Natural killer cell (primary cell): ENCODE data around the gene GABRB3. TPM values are rescaled to one million over a fixed set of nuclear protein-coding genes. Genes with fewer than 3 reads are reported as not detected.

ENCODE experiments used
- ATAC-seq, 3 donors: fragments of 150-1000 bp in 2 of 3; fragments of 200-7000 bp in 1 of 3; cut with Tn5 transposase; 1 replicate in 1 of 3; 2 replicates in 2 of 3; pipeline ENCODE4 v1.10.0; 2021; ENCODE audit warnings: mild to moderate bottlenecking in 2 of 3, moderate library complexity in 2 of 3
- DNase-seq, 2 donors: peaks; one replicate each; pipeline versions ENCODE4 v3.0.0 to v3.0.0-alpha.2; 2013 to 2021; ENCODE audit warnings: mixed read lengths in 1 of 2
- H3K27ac ChIP-seq: one replicate; pipeline ENCODE4 v1.5.1; 2013; ENCODE audit warnings: mild to moderate bottlenecking, low read length
- H3K27me3 ChIP-seq: one replicate; pipeline ENCODE4 v1.6.1; 2013; ENCODE audit warnings: low read length; ENCODE audit not compliant: control insufficient read depth, insufficient read depth
- H3K36me3 ChIP-seq: one replicate; pipeline ENCODE4 v1.6.1; 2013; ENCODE audit warnings: low read length; ENCODE audit not compliant: control insufficient read depth, insufficient read depth
- H3K4me1 ChIP-seq: one replicate; pipeline ENCODE4 v1.6.1; 2013; ENCODE audit warnings: low read length; ENCODE audit not compliant: control insufficient read depth, insufficient read depth
- H3K4me3 ChIP-seq: one replicate; pipeline ENCODE4 v1.5.1; 2013; ENCODE audit warnings: low read length
- H3K9me3 ChIP-seq: one replicate; pipeline ENCODE4 v1.6.1; 2013; ENCODE audit warnings: low read length; ENCODE audit not compliant: control insufficient read depth, insufficient read depth
- H3K27ac Mint-ChIP-seq, 2 donors: one replicate each; pipeline ENCODE4 v1.8.0; 2022; ENCODE audit warnings: mild to moderate bottlenecking in 2 of 2, mixed read lengths in 2 of 2, moderate library complexity in 1 of 2
- H3K27me3 Mint-ChIP-seq, 2 donors: one replicate each; pipeline ENCODE4 v1.8.0; 2022; ENCODE audit warnings: low read depth in 2 of 2, mixed read lengths in 2 of 2
- H3K36me3 Mint-ChIP-seq: one replicate; pipeline ENCODE4 v1.8.0; 2022; ENCODE audit warnings: mixed read lengths
- H3K4me1 Mint-ChIP-seq, 2 donors: one replicate each; pipeline ENCODE4 v1.8.0; 2022; ENCODE audit warnings: mixed read lengths in 2 of 2
- H3K4me3 Mint-ChIP-seq: one replicate; pipeline ENCODE4 v1.8.0; 2022; ENCODE audit warnings: mild to moderate bottlenecking, moderate library complexity, mixed read lengths
- H3K9me3 Mint-ChIP-seq, 2 donors: one replicate each; pipeline ENCODE4 v1.8.0; 2022; ENCODE audit warnings: mixed read lengths in 2 of 2
- WGBS: methylation state at CpG from one replicate; pipeline ENCODE4 v1.1.7; 2013; ENCODE audit warnings: missing lambda C conversion rate; ENCODE audit not compliant: insufficient coverage; 5-methylcytosine and 5-hydroxymethylcytosine counted together
- intact Hi-C: fragments of 100-400 bp; cut with micrococcal nuclease; formaldehyde crosslinking; loops from one replicate; pipeline ENCODE4 v1.14.2; 2022
- total RNA-seq, 4 donors: library from RNA; stranded (reverse); fragments of 120-200 nt in 1 of 4; gene quantifications; one replicate each; pipeline versions ENCODE4 v1.2.3 to v1.2.4, GENCODE V29; 2013 to 2022
- TF ChIP-seq, protein P1 (sequence below): fragments of 200-600 bp; IDR thresholded peaks from one replicate; pipeline ENCODE4 v1.8.0; 2022; ENCODE audit warnings: antibody characterized with exemption

GABRB3 gene
- total RNA-seq, result not detected
- not detected for total RNA-seq (2013)

DNA sequence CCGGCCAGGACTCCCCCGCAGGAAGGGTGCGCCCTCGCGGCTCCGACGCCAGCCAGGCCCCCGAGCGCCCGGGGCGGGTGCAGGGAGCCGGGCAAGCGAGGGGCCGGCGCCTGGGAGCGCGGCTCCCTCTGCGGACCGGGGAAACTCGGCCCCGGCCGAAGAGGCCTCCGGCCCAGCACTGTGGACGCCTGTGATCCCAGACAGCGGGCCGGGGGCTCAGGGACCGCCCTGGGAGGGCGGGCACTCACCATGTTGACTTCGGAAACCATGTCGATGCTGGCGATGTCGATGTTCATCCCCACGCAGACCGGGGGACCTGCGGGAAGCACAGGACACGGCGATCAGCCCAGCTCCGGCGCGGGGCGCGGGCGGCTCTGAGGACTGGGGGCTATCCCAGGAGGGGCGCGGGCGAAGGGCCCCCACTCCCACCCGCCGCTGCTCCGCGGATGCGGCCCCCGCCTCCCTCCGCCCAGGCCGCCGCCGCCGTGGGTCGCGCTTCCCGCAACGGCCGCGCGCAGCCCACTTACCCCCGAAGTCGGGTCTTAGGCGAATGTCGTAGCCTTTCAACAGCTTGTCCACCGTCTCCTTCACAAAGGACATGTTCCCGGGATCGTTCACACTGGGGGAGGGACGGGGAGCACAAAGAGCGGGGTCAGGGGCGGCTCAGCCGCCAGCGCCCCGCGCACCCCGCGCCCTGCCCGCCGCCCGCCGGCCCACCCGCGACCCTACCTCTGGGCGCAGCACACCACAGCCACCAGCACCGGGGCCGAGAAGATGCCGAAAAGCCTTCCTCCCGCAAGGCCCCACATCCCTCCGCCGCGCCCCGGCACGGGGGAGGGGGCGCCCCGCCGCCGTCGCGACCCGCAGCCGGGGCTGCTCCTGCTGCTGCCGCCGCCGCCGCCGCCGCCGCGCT, at the start of gene GABRB3:
TSS of gene GABRB3 (minus strand) at position 913 of the 913 bp plus-strand sequence.
- Mint-ChIP-seq H3K4me1 (no peaks in the 10 kb centered on the region), H3K4me3 (peak within 1 kb of the TSS; percentile 68), H3K9me3 (peaks cover 2 to 4% of the 10 kb centered on the region in 2 donors), H3K27ac (no peak within 1 kb of the TSS), H3K36me3 (peaks cover 15% of the 10 kb centered on the region), H3K27me3 (peaks cover 26 to 28% of the 10 kb centered on the region in 2 donors)
- intact Hi-C loops, result no loop called here
- TF ChIP-seq, protein P1, sequence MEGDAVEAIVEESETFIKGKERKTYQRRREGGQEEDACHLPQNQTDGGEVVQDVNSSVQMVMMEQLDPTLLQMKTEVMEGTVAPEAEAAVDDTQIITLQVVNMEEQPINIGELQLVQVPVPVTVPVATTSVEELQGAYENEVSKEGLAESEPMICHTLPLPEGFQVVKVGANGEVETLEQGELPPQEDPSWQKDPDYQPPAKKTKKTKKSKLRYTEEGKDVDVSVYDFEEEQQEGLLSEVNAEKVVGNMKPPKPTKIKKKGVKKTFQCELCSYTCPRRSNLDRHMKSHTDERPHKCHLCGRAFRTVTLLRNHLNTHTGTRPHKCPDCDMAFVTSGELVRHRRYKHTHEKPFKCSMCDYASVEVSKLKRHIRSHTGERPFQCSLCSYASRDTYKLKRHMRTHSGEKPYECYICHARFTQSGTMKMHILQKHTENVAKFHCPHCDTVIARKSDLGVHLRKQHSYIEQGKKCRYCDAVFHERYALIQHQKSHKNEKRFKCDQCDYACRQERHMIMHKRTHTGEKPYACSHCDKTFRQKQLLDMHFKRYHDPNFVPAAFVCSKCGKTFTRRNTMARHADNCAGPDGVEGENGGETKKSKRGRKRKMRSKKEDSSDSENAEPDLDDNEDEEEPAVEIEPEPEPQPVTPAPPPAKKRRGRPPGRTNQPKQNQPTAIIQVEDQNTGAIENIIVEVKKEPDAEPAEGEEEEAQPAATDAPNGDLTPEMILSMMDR, result no peak
- ATAC-seq (no peak), DNase-seq (no peak)
- H3K27ac ChIP-seq, result no peak within 1 kb of the TSS
- H3K4me3 ChIP-seq, result no peak within 1 kb of the TSS
- H3K9me3 ChIP-seq, result no peaks in the 10 kb centered on the region
- no peaks in the 10 kb centered on the region for H3K4me1 ChIP-seq
- H3K27me3 ChIP-seq, result peaks cover 2% of the 10 kb centered on the region
- no peaks in the 10 kb centered on the region for H3K36me3 ChIP-seq
- 11% methylated on average over 108 of the region's 112 CpGs for WGBS

DNA sequence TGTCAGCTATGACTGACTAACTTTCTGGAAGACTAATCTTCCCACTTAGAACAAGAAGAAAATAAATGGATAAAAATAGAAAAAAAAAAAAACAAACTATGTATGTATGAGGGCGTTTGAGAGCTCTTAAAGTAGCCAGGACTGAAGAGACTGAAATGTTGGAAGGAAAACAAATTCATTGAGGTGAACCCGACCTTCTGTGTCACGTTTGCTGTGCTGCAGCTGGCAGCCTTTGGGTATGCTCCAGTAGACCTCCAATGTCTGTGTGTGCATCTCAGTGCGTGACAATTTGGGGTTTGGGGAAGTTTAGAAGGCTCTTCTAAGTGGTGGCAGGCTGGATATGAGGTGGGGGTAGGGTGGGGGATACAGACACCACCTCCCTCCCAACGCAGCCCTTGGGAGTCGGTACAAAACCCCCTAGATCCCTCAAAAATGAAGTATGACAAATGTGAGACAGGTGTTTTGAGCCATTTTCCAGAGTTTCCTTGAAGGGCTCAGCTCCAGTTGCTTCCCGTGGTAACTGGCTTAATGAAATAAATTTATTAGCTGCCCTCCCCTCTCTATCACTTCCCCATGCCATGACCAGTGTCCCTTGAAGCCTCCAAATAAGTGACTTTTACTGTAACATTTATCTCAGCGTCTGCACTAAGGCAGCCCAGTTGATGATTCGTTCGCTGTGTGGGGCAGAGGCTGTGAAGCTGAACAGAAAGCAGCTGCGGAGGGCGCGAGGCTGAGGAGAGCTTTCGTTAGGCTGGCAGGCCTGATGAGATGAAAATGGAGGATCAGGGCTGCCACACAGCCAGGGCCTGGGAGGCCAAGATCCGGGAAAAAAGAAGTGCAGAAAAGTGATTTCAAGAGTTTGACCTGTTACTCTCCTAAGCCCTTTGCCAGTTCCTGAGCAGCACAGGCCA, 34.9 kb upstream of the GABRB3 start:
- H3K4me1 Mint-ChIP-seq, result no peaks in the 10 kb centered on the region
- H3K36me3 Mint-ChIP-seq, result no peaks in the 10 kb centered on the region
- ATAC-seq, result no peak

DNA sequence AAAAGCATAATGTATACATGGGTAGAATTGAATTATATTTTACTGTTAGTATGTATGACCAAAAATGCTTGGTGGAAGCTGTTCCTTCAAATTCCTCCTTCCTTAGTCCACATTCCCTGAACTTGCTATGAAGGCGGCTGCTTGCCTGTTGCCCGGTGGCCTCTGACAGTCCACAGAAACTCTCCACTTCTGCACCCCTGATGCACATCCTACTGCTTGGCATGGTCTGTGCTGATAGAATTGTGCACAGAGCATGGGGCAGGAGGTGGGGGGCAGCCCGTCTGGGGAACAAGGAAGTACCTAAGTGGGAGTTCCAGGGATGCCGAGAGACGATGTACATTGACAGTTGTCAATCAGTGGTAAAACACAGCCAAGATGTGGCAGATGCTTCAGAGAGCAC, 33.7 kb upstream of the GABRB3 start:
- H3K27ac ChIP-seq, result no peak overlapping the region
- ATAC-seq, result no peak
- H3K27ac Mint-ChIP-seq, result no peak overlapping the region

More for the DNA sequence above, 34.9 kb upstream of the GABRB3 start:
- TF ChIP-seq, protein P1, result no peak
- 74% methylated on average over 14 of the region's 15 CpGs for WGBS
- H3K27me3 Mint-ChIP-seq, result no peaks in the 10 kb centered on the region
- intact Hi-C loops, result no loop called here
- H3K4me3 Mint-ChIP-seq, result no peak overlapping the region
- DNase-seq, result no peak
- Histone ChIP-seq H3K27ac (no peak overlapping the region), H3K9me3 (peaks cover 6% of the 10 kb centered on the region), H3K4me3 (no peak overlapping the region), H3K36me3 (no peaks in the 10 kb centered on the region), H3K4me1 (no peaks in the 10 kb centered on the region), H3K27me3 (no peaks in the 10 kb centered on the region)
- peaks cover 4 to 7% of the 10 kb centered on the region in 2 donors for H3K9me3 Mint-ChIP-seq
- no peak overlapping the region for H3K27ac Mint-ChIP-seq

More for the DNA sequence above, 33.7 kb upstream of the GABRB3 start:
- intact Hi-C loops, result no loop called here
- 84% methylated on average over 5 of the region's 5 CpGs for WGBS
- no peaks in the 10 kb centered on the region for H3K36me3 Mint-ChIP-seq
- Histone ChIP-seq H3K27me3 (no peaks in the 10 kb centered on the region), H3K4me1 (no peaks in the 10 kb centered on the region), H3K4me3 (no peak overlapping the region), H3K9me3 (peaks cover 6% of the 10 kb centered on the region), H3K36me3 (no peaks in the 10 kb centered on the region)
- no peaks in the 10 kb centered on the region for H3K4me1 Mint-ChIP-seq
- no peaks in the 10 kb centered on the region for H3K27me3 Mint-ChIP-seq
- peaks cover 4 to 7% of the 10 kb centered on the region in 2 donors for H3K9me3 Mint-ChIP-seq
- TF ChIP-seq, protein P1, result no peak
- DNase-seq, result no peak
- no peak overlapping the region for H3K4me3 Mint-ChIP-seq
